Breast epithelium (tissue), 3 donors: Measurements from ENCODE around the gene GPR84.
"Not testable (repeated sequence)": the region's sequence is repeated elsewhere in the genome, so short reads cannot be mapped to it uniquely, and the experiment has no call there.

ENCODE experiments used
- CTCF ChIP-seq, 3 donors: fragments of 450-650 bp; IDR thresholded peaks; one replicate each; pipeline ENCODE4 v1.5.1; 2016 to 2017; ENCODE audit warnings: antibody characterized with exemption in 3 of 3, mild to moderate bottlenecking in 3 of 3, moderate library complexity in 3 of 3
- POLR2A ChIP-seq: fragments of 450-650 bp; IDR thresholded peaks from one replicate; pipeline ENCODE4 v1.6.1; 2016; ENCODE audit warnings: antibody characterized with exemption, mild to moderate bottlenecking, moderate library complexity
- POLR2AphosphoS5 ChIP-seq, 3 donors: sonication (generic); formaldehyde crosslinking; IDR thresholded peaks; one replicate each; pipeline ENCODE4 v1.6.1; 2017; ENCODE audit warnings: antibody characterized with exemption in 3 of 3

GRCh38 chr12:54354271-54354670, 10.0 kb downstream of the GPR84 start:
- TF ChIP-seq POLR2A; CTCF (IDR thresholded peaks at IDR 0.05); POLR2AphosphoS5 (IDR thresholded peaks at IDR 0.05): not testable (repeated sequence)
